HG02943 (cell line): ENCODE data around the gene AK4.

ENCODE experiments used
- ATAC-seq: cut with Tn5 transposase; IDR thresholded peaks from one replicate; pipeline ENCODE4 v1.9.1; 2021; ENCODE audit warnings: mild to moderate bottlenecking, low read depth, moderate library complexity; ENCODE audit not compliant: unreplicated experiment

Gene AK4

GRCh38 chr1:65175171-65176055 lies 27.4 kb downstream of the AK4 start:
- no peak for ATAC-seq

- no peak for ATAC-seq
Measured at GRCh38 chr1:65176056-65176450, 28.1 kb downstream of the AK4 start.

- ATAC-seq: no peak
Measured at GRCh38 chr1:65176591-65176990, 28.6 kb downstream of the AK4 start.

GRCh38 chr1:65177457-65177856 lies 29.5 kb downstream of the AK4 start:
- ATAC-seq: no peak

- ATAC-seq: no peak
Measured at GRCh38 chr1:65178235-65178634, 30.2 kb downstream of the AK4 start.

GRCh38 chr1:65179148-65179547 lies 31.1 kb downstream of the AK4 start:
- ATAC-seq: no peak

GRCh38 chr1:65180977-65181376 lies 33.0 kb downstream of the AK4 start:
- ATAC-seq: no peak

GRCh38 chr1:65182658-65183268 lies 34.8 kb downstream of the AK4 start:
- no peak for ATAC-seq

GRCh38 chr1:65189576-65190115 lies 41.6 kb downstream of the AK4 start:
- ATAC-seq: no peak

GRCh38 chr1:65190229-65190628 lies 42.2 kb downstream of the AK4 start:
- ATAC-seq: no peak

- no peak for ATAC-seq
Measured at GRCh38 chr1:65193129-65193695, 45.2 kb downstream of the AK4 start.

- no peak for ATAC-seq
Measured at GRCh38 chr1:65195495-65196417, 47.8 kb downstream of the AK4 start.

- ATAC-seq: no peak
Measured at GRCh38 chr1:65196926-65197325, 48.9 kb downstream of the AK4 start.

- ATAC-seq: no peak
Measured at GRCh38 chr1:65197636-65198035, 49.6 kb downstream of the AK4 start.

- no peak for ATAC-seq
Measured at GRCh38 chr1:65198096-65198495, 50.1 kb downstream of the AK4 start.

GRCh38 chr1:65200411-65200810 lies 52.4 kb downstream of the AK4 start:
- ATAC-seq: no peak

- ATAC-seq: no peak
Measured at GRCh38 chr1:65206836-65207235, 58.8 kb downstream of the AK4 start.

GRCh38 chr1:65207317-65207716 lies 59.3 kb downstream of the AK4 start:
- peak; percentile 54 for ATAC-seq

GRCh38 chr1:65208563-65208973 lies 60.6 kb downstream of the AK4 start:
- ATAC-seq: no peak
